ENCODE data around the gene PXYLP1.
"Not testable (repeated sequence)": the region's sequence is repeated elsewhere in the genome, so short reads cannot be mapped to it uniquely, and the experiment has no call there.

PXYLP1 gene

GRCh38 chr3:141274411-141275031, 42.9 kb downstream of the PXYLP1 start:
- no peak for DNase-seq

- no peak for DNase-seq
Measured at GRCh38 chr3:141275032-141275422, 43.4 kb downstream of the PXYLP1 start.

- no peak for DNase-seq
Measured at GRCh38 chr3:141275511-141275910, 43.9 kb downstream of the PXYLP1 start.

GRCh38 chr3:141275973-141276372, 44.3 kb downstream of the PXYLP1 start:
- DNase-seq: no peak

GRCh38 chr3:141276398-141276797, 44.8 kb downstream of the PXYLP1 start:
- DNase-seq: no peak

GRCh38 chr3:141277451-141277850, 45.8 kb downstream of the PXYLP1 start:
- no peak for DNase-seq

- no peak for DNase-seq
Measured at GRCh38 chr3:141278196-141279076, 46.8 kb downstream of the PXYLP1 start.

GRCh38 chr3:141279077-141279967, 47.7 kb downstream of the PXYLP1 start:
- DNase-seq: no peak

GRCh38 chr3:141280086-141280485, 48.5 kb downstream of the PXYLP1 start:
- DNase-seq: no peak

GRCh38 chr3:141280690-141281089, 49.1 kb downstream of the PXYLP1 start:
- no peak for DNase-seq

- DNase-seq: no peak
Measured at GRCh38 chr3:141285570-141285969, 53.9 kb downstream of the PXYLP1 start.

GRCh38 chr3:141286856-141287255, 55.2 kb downstream of the PXYLP1 start:
- DNase-seq: no peak

- DNase-seq: no peak
Measured at GRCh38 chr3:141287326-141287725, 55.7 kb downstream of the PXYLP1 start.

- DNase-seq: no peak
Measured at GRCh38 chr3:141288336-141288990, 56.8 kb downstream of the PXYLP1 start.

GRCh38 chr3:141289228-141289772, 57.7 kb downstream of the PXYLP1 start:
- DNase-seq: no peak

GRCh38 chr3:141291559-141292355, 60.1 kb downstream of the PXYLP1 start:
- no peak for DNase-seq

GRCh38 chr3:141292356-141293058, 60.9 kb downstream of the PXYLP1 start:
- no peak for DNase-seq

- DNase-seq: no peak
Measured at GRCh38 chr3:141294301-141294700, 62.7 kb downstream of the PXYLP1 start.

GRCh38 chr3:141294848-141295247, 63.2 kb downstream of the PXYLP1 start:
- DNase-seq: no peak

- not testable (repeated sequence) for DNase-seq
Measured at GRCh38 chr3:141300426-141300825, 68.8 kb downstream of the PXYLP1 start.

Measured in NCI-H1930 (cell line).